Esophagus squamous epithelium (tissue), 4 donors: ENCODE results near the gene CSNK1A1.

Experiments
- POLR2A ChIP-seq, 4 donors: fragments of 450-650 bp; IDR thresholded peaks; one replicate each; pipeline ENCODE4 v1.6.1; 2017; ENCODE audit warnings: antibody characterized with exemption in 4 of 4, mild to moderate bottlenecking in 4 of 4, moderate library complexity in 3 of 4
- TF ChIP-seq, protein P1 (sequence below), 6 experiments: fragments of 450-650 bp in 4 of 6; fragments of 200-600 bp in 2 of 6; sonication (generic) in 2 of 6; IDR thresholded peaks; one replicate each; pipeline ENCODE4 v1.5.1; 2016 to 2019; ENCODE audit warnings: antibody characterized with exemption in 6 of 6, mild to moderate bottlenecking in 4 of 6, moderate library complexity in 4 of 6

DNA sequence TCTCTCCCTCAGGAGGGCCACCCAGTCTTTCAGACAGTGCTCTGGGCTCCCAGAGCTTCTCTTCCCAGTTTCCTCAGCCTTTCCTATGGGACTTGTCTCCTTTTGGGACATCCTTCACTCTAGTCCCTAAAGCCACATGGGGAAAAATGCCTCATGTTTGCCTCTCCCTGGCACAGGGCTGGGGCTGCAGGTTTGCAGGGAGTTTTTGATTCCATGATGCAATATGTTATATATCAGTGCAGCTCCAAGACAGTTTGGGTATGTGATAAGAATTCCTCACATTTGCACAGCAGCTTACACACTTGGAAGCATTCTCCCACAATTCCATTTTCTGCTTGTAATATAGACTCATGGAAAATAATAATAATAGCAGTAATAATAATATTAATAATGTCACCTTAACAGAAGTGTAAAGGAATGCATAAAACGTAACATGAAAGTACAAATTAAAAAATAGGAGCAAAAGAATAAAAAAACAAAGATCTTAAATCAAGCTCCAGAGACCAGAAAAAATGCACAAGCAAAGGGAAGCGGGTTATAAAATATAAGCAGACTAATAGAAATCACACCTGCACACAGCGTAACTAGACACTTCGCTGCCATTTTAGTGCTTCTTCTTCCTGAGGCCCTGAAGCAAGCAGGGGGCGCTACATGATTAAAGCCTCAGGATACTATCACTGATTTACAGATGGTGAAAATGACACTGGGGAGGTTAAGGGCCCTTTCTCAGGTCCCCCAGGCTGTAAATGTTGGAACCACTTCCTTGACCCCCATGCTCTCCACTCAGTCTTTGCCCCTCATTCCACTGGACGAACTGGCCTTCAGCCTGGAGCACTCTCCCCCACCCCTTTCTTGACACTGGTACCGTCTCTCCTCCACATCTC lies 102.2 kb downstream of the CSNK1A1 start:
- TF ChIP-seq, protein P1, sequence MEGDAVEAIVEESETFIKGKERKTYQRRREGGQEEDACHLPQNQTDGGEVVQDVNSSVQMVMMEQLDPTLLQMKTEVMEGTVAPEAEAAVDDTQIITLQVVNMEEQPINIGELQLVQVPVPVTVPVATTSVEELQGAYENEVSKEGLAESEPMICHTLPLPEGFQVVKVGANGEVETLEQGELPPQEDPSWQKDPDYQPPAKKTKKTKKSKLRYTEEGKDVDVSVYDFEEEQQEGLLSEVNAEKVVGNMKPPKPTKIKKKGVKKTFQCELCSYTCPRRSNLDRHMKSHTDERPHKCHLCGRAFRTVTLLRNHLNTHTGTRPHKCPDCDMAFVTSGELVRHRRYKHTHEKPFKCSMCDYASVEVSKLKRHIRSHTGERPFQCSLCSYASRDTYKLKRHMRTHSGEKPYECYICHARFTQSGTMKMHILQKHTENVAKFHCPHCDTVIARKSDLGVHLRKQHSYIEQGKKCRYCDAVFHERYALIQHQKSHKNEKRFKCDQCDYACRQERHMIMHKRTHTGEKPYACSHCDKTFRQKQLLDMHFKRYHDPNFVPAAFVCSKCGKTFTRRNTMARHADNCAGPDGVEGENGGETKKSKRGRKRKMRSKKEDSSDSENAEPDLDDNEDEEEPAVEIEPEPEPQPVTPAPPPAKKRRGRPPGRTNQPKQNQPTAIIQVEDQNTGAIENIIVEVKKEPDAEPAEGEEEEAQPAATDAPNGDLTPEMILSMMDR (IDR thresholded peaks at IDR 0.05): peak in 4 of 6 experiments; percentile 16 to 45 (median 30)
- no peak for TF ChIP-seq POLR2A (IDR thresholded peaks at IDR 0.05)
